Stimulated activated CD4-positive, alpha-beta T cell treated with anti-CD3 and anti-CD28 coated beads, Interleukin-15, amount 100 ng/mL, for 48 hours (primary cell): Measurements from ENCODE around the gene ACTR10.
"Not testable (repeated sequence)": the region's sequence is repeated elsewhere in the genome, so short reads cannot be mapped to it uniquely, and the experiment has no call there.

Experiments used
- DNase-seq, 2 donors: peaks; one replicate each; pipeline ENCODE4 v3.0.0-alpha.2; 2020; ENCODE audit warnings: low read depth in 2 of 2

The ACTR10 gene

GRCh38 chr14:58216544-58216943 is 16.6 kb downstream of the ACTR10 start:
- no peak for DNase-seq

GRCh38 chr14:58227096-58227819 is 27.3 kb downstream of the ACTR10 start:
- no peak for DNase-seq

GRCh38 chr14:58238252-58239243 is 38.6 kb downstream of the ACTR10 start:
- no peak for DNase-seq

GRCh38 chr14:58239244-58240195 is 39.6 kb downstream of the ACTR10 start:
- DNase-seq = peak; percentile 63 to 66

GRCh38 chr14:58243790-58244555 is 44.0 kb downstream of the ACTR10 start:
- no peak for DNase-seq

- DNase-seq = peak; percentile 96
These were observed 44.8 kb downstream of the ACTR10 start, which contains the start of gene PSMA3 for GRCh38 chr14:58244556-58245387. Gene PSMA3, plus strand, starts transcription at chr14:58244843. Its CDS starts 78 bp downstream, at chr14:58244921.

GRCh38 chr14:58245562-58245961 is 45.6 kb downstream of the ACTR10 start:
- DNase-seq = no peak

- DNase-seq = no peak
These were observed 49.7 kb downstream of the ACTR10 start for GRCh38 chr14:58249611-58250010.

- DNase-seq = no peak
These were observed 58.2 kb downstream of the ACTR10 start for GRCh38 chr14:58258156-58258555.

- not testable (repeated sequence) for DNase-seq
These were observed 62.1 kb downstream of the ACTR10 start for GRCh38 chr14:58262005-58262404.

- DNase-seq = no peak
These were observed 65.5 kb downstream of the ACTR10 start for GRCh38 chr14:58265401-58265800.

- no peak for DNase-seq
These were observed 70.7 kb downstream of the ACTR10 start for GRCh38 chr14:58270628-58271027.

- DNase-seq = no peak
These were observed 72.8 kb downstream of the ACTR10 start for GRCh38 chr14:58272588-58273372.

- DNase-seq = no peak
These were observed 74.9 kb downstream of the ACTR10 start for GRCh38 chr14:58274881-58275280.

GRCh38 chr14:58275527-58276190 is 75.7 kb downstream of the ACTR10 start:
- DNase-seq = no peak

- DNase-seq = no peak
These were observed 76.3 kb downstream of the ACTR10 start for GRCh38 chr14:58276208-58276607.

GRCh38 chr14:58278177-58278576 is 78.2 kb downstream of the ACTR10 start:
- no peak for DNase-seq
